Measurements from ENCODE around the gene SMOC2.

DNA sequence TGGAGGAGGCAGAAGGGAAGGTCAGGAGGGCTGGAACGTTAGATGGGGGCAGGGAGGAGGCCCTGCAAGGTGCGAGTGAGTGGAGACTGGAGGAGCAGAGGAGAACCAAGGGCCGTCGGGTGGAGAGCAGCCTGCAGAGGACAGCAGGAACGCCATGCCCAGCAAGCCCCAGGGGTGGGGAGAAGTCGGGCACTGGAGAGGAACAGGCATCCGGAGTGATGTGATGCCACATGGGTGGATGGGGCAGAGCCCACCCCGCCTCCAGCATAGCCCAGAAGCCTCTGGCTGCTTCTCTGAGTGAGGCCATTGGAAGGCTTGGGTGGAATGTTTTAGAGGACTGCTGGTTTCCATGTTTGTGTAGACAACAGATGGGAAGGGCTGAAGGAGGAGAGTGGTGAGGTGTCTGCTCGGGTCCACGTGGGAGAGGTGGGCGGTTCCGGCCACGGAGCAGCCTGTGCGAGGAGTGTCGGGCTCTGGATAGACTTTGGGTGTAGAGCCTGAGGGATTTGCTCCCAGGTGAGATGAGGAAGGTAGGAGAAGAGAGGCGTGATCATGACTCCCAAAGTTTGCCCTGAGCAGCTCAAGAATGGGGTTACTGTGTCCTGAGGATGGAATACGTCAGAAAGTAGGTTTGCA is 221.4 kb downstream of the SMOC2 start:
- TF ChIP-seq, protein P1, sequence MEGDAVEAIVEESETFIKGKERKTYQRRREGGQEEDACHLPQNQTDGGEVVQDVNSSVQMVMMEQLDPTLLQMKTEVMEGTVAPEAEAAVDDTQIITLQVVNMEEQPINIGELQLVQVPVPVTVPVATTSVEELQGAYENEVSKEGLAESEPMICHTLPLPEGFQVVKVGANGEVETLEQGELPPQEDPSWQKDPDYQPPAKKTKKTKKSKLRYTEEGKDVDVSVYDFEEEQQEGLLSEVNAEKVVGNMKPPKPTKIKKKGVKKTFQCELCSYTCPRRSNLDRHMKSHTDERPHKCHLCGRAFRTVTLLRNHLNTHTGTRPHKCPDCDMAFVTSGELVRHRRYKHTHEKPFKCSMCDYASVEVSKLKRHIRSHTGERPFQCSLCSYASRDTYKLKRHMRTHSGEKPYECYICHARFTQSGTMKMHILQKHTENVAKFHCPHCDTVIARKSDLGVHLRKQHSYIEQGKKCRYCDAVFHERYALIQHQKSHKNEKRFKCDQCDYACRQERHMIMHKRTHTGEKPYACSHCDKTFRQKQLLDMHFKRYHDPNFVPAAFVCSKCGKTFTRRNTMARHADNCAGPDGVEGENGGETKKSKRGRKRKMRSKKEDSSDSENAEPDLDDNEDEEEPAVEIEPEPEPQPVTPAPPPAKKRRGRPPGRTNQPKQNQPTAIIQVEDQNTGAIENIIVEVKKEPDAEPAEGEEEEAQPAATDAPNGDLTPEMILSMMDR (IDR thresholded peaks at IDR 0.05; ENCODE audit: poor library complexity, severe bottlenecking), result no peak
- TF ChIP-seq EP300 (conservative IDR thresholded peaks at IDR 0.05; ENCODE audit: poor library complexity, severe bottlenecking) (no peak), POLR2AphosphoS5 (IDR thresholded peaks at IDR 0.05) (no peak), SMC3 (conservative IDR thresholded peaks at IDR 0.05; ENCODE audit: poor library complexity) (no peak), EZH2 (IDR thresholded peaks at IDR 0.05; ENCODE audit: borderline replicate concordance, insufficient read depth, low read length, poor library complexity, severe bottlenecking) (no peak)
- TF ChIP-seq, protein P2, sequence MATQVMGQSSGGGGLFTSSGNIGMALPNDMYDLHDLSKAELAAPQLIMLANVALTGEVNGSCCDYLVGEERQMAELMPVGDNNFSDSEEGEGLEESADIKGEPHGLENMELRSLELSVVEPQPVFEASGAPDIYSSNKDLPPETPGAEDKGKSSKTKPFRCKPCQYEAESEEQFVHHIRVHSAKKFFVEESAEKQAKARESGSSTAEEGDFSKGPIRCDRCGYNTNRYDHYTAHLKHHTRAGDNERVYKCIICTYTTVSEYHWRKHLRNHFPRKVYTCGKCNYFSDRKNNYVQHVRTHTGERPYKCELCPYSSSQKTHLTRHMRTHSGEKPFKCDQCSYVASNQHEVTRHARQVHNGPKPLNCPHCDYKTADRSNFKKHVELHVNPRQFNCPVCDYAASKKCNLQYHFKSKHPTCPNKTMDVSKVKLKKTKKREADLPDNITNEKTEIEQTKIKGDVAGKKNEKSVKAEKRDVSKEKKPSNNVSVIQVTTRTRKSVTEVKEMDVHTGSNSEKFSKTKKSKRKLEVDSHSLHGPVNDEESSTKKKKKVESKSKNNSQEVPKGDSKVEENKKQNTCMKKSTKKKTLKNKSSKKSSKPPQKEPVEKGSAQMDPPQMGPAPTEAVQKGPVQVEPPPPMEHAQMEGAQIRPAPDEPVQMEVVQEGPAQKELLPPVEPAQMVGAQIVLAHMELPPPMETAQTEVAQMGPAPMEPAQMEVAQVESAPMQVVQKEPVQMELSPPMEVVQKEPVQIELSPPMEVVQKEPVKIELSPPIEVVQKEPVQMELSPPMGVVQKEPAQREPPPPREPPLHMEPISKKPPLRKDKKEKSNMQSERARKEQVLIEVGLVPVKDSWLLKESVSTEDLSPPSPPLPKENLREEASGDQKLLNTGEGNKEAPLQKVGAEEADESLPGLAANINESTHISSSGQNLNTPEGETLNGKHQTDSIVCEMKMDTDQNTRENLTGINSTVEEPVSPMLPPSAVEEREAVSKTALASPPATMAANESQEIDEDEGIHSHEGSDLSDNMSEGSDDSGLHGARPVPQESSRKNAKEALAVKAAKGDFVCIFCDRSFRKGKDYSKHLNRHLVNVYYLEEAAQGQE (IDR thresholded peaks at IDR 0.05; ENCODE audit: borderline replicate concordance), result no peak
